Measurements from ENCODE around the gene DUSP28.

Gene DUSP28

GRCh38 chr2:240604291-240604938, 44.3 kb downstream of the DUSP28 start:
- no peak for TF ChIP-seq POLR2A (IDR thresholded peaks at IDR 0.05; ENCODE audit: low read length)
- no peak for TF ChIP-seq GATA1 (IDR thresholded peaks at IDR 0.05; ENCODE audit: low read depth, low read length)

GRCh38 chr2:240604939-240605716, 45.0 kb downstream of the DUSP28 start:
- TF ChIP-seq GATA1 (IDR thresholded peaks at IDR 0.05; ENCODE audit: low read depth, low read length) = no peak
- no peak for DNase-seq

More at GRCh38 chr2:240604291-240604938, 44.3 kb downstream of the DUSP28 start:
- DNase-seq = peak; percentile 58 to 65

DNA sequence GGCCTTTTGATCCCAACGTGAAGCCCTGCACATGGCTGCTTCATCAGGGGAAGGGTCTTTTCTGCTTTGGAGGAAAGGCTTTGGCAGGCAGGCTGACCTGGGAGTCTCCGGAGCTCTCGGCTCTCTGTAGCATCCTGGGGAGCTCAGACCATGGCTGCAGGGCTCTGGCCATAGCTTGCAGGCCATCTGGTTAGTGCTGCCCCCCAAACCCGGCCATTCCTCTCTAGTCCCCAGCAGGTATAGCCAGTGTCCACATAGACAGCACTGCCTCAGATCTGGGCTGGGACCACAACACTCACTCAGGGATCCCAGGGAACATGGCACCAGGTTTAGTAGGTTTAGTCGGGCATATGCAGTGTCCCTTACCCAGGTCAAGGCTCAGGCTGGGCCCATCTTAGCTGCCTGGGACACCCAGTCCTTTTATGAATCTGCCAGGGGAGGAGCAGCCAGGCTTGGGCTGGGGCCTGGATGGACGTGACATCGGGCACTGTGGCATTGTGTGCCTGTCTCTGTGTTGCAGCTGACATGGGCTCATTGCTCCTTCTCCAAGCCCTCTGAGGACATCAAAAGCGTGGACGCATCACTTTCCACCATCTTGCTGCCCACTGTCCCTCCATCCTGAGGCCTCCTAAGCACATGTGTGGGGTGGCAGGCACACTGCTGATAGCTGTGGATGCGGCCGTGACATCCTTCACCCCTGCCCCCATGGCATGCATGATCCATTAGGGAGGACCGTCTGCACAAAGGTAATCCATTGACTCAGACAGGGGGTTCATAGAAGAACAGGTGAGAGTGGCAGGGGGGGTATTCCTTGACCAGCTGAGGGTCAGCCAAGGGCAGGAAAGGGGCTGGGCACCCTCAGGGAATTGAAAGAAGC, 45.9 kb downstream of the DUSP28 start:
- DNase-seq = no peak
- TF ChIP-seq POLR2A (IDR thresholded peaks at IDR 0.05; ENCODE audit: low read length) (no peak), GATA1 (IDR thresholded peaks at IDR 0.05; ENCODE audit: low read depth, low read length) (no peak)

DNA sequence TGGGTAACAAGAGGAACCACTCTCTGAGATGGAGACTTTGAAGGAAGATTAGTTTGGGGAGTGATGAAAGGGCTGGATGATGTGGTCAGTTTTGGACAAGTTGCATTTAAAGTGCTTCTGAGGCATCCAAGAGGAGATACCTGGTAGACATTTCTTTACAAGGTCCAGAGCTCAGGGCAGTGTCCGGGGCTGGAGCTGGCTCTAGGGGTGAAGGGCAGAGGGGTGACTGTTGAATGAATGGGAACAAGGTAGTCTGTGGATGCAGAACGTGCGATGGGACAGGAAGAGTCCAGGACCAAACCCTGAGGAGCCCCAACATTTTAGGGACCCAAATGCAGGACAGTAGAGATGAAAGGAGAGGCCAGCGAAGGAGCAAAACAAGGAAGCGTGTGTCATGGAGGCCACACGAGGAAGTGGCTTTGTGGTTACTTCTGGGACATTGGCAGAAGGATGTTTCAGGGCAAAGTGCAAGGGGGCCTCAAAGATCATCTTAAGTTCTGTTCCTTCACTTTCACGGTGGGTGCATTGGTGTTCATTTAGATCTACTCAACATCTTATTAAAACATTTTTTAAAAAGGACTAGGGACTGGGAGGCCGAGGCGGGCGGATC, 51.5 kb downstream of the DUSP28 start:
- no peak for TF ChIP-seq GATA1 (IDR thresholded peaks at IDR 0.05; ENCODE audit: low read depth, low read length)
- TF ChIP-seq POLR2A (IDR thresholded peaks at IDR 0.05; ENCODE audit: low read length) = no peak
- no peak for DNase-seq

Data from erythroblast (primary cell).